Activated T-helper 2 cell treated with anti-CD3 and anti-CD28 coated beads, Interferon-gamma antibody, Interleukin-2, Interleukin-4, amounts not matched to agents 10 μg/mL and 5 μg/mL and 100 μg/mL, durations not matched to agents 14 hours and 24 hours and 36 hours (primary cell): ENCODE data around the gene ENAH. TPM values are rescaled to one million over a fixed set of nuclear protein-coding genes. Genes with fewer than 3 reads are reported as not detected.

ENCODE experiments used
- DNase-seq: peaks from one replicate; pipeline ENCODE4 v3.0.0; 2021; ENCODE audit warnings: low spot score
- H3K27ac Mint-ChIP-seq: one replicate; pipeline ENCODE4 v1.8.0; 2021; ENCODE audit warnings: mixed read lengths
- H3K27me3 Mint-ChIP-seq: one replicate; pipeline ENCODE4 v1.8.0; 2021; ENCODE audit warnings: low read depth, mixed read lengths
- H3K36me3 Mint-ChIP-seq: one replicate; pipeline ENCODE4 v1.8.0; 2021; ENCODE audit warnings: low read depth, mixed read lengths
- H3K4me1 Mint-ChIP-seq: one replicate; pipeline ENCODE4 v1.8.0; 2021; ENCODE audit warnings: low read depth, mixed read lengths
- H3K4me3 Mint-ChIP-seq: one replicate; pipeline ENCODE4 v1.8.0; 2021; ENCODE audit warnings: low read depth, mild to moderate bottlenecking, moderate library complexity, mixed read lengths
- H3K9me3 Mint-ChIP-seq: one replicate; pipeline ENCODE4 v1.8.0; 2021; ENCODE audit warnings: mixed read lengths
- intact Hi-C: fragments of 100-400 bp; cut with micrococcal nuclease; formaldehyde crosslinking; loops from one replicate; pipeline ENCODE4 v1.15.1; 2023
- total RNA-seq: library from RNA; stranded (reverse); gene quantifications from 2 replicates; pipeline ENCODE4 v1.2.3, GENCODE V29; 2022

Gene ENAH
- total RNA-seq, 1 donor from 2014 or later = 0.14 TPM

DNA sequence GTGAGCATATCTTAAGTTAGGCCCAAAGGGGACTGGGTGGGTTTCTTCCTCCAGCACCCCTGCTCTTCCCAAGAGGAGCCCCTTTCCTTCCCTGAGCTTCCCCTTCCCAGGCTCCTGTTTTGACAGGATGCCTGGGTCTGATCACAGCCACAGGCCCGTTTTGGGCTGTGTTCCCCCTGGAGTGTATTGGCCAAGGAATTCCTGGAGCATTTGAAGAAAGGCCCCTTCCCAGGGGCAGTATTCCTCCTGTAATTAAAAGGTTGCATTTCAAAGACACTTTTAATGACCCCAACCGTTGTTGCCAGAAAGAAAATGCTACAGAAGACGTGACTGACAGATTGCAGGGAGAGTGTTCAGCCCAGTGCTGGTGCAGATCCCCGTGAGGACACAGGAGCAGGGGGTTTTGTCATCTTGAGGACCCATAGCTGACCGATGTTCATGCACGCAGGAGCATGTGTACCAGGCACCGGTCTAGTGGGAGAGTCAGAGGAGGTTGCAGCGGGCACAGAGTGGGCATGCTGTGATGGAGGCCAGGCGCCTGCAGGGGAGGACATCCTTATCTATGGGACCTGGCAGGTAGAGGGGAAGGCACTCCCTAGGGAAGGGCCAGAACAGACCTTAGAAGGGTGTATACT is 205.8 kb downstream of the ENAH start:
- intact Hi-C loops = no loop called here
- H3K36me3 Mint-ChIP-seq = peaks cover 4% of the 10 kb centered on the region
- H3K27ac Mint-ChIP-seq = no peak overlapping the region
- no peaks in the 10 kb centered on the region for H3K9me3 Mint-ChIP-seq
- H3K4me1 Mint-ChIP-seq = peaks cover 52% of the 10 kb centered on the region
- no peak for DNase-seq
- no peak overlapping the region for H3K4me3 Mint-ChIP-seq
- H3K27me3 Mint-ChIP-seq = no peaks in the 10 kb centered on the region

DNA sequence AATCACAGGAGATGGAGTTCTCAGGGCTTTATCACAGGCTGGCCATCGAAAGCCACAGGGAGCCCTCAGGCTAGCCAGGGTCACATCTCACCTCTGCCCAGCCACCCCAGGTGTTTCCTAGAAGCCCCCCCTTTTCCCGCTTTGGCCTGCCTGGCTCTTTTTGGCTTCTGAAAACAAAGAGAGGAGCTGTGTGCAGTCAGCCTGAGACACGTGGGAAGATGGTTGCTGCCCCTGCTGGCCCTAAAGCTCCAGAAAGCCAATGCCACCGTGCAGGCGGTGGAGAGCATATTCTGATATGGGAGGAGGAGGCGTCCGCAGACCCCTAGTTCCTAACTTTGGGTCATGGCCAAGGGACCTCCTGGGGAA is 206.3 kb downstream of the ENAH start:
- Mint-ChIP-seq H3K27ac (peak overlapping the region; percentile 92), H3K36me3 (peaks cover 4% of the 10 kb centered on the region), H3K27me3 (no peaks in the 10 kb centered on the region), H3K9me3 (no peaks in the 10 kb centered on the region), H3K4me1 (peaks cover 57% of the 10 kb centered on the region), H3K4me3 (no peak overlapping the region)
- intact Hi-C loops = no loop called here
- DNase-seq = no peak

DNA sequence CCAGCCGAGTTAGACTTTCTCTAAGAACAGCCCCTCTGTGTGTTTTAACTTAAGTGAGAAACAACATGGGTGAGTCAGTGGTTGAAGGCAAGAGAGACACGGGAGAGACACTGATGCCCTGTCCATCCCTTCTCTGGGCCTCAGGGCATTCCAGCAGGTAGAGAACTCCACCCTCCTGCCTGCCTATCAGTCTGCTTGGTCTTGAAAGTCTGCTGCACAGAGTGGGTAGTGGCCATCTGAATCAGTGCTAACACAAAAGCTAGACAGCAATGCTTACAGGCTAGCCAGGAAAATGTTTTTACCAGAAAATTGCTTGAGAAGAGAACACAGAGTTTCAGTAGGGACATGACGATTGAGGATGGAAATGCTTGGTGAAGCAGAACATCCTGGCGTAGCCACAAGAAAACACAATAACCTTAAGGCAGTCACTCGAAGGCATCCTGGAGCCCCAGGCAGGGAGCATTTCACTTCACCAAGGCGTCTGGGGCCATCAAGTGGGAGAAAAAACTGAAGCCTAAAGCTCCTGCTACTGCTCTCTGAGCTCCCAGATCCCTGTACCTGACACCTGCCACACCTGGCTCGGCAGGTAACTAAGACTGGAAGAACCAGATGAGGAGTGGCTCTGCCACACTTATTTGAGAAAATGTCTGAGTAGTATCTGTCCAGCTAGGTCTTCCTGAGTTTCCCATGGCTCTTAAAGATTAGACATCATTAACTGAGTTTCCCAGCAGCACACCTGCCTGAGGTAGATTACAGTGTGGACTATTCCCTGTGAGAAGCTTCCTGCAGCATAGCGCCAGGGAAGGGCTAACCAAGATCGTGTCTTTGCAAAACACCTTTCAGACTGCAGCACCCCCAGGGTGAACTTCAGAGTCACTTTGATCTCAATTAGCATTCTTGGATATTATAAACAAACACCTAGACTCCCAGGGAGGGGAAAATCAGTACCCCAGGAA is 207.0 kb downstream of the ENAH start:
- H3K27me3 Mint-ChIP-seq = no peaks in the 10 kb centered on the region
- intact Hi-C loops = loop anchor here (1.0 kb wide), 3 partner anchors 8 to 21 kb away; partner anchors contain the start of gene LBR
- H3K27ac Mint-ChIP-seq = peak overlapping the region; percentile 92
- H3K4me3 Mint-ChIP-seq = peak overlapping the region; percentile 57
- peaks cover 4% of the 10 kb centered on the region for H3K36me3 Mint-ChIP-seq
- H3K4me1 Mint-ChIP-seq = peaks cover 59% of the 10 kb centered on the region
- no peak for DNase-seq
- no peaks in the 10 kb centered on the region for H3K9me3 Mint-ChIP-seq

DNA sequence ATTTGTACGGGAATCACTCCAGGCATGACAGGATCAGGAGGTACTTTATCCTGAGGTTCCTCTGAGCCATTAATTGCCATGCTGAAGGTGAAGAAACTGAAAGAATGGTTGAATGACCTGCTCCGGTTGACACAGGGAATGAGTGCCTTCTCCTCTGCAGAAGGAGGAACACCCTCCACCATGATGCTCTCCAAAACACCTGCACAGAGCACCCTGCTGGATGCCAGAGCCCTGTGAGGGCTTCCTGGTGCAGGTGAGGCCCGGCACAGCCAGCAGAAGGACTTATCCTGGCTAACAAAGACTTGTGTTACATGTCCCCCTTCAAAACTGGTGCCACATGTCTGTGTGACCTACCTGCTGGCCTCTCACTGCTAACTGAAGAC is 210.8 kb downstream of the ENAH start:
- no peak for DNase-seq
- Mint-ChIP-seq H3K4me1 (peaks cover 56% of the 10 kb centered on the region), H3K27ac (peak overlapping the region; percentile 80), H3K27me3 (no peaks in the 10 kb centered on the region), H3K9me3 (no peaks in the 10 kb centered on the region), H3K4me3 (peak overlapping the region; percentile 41), H3K36me3 (peaks cover 4% of the 10 kb centered on the region)
- intact Hi-C loops = no loop called here

DNA sequence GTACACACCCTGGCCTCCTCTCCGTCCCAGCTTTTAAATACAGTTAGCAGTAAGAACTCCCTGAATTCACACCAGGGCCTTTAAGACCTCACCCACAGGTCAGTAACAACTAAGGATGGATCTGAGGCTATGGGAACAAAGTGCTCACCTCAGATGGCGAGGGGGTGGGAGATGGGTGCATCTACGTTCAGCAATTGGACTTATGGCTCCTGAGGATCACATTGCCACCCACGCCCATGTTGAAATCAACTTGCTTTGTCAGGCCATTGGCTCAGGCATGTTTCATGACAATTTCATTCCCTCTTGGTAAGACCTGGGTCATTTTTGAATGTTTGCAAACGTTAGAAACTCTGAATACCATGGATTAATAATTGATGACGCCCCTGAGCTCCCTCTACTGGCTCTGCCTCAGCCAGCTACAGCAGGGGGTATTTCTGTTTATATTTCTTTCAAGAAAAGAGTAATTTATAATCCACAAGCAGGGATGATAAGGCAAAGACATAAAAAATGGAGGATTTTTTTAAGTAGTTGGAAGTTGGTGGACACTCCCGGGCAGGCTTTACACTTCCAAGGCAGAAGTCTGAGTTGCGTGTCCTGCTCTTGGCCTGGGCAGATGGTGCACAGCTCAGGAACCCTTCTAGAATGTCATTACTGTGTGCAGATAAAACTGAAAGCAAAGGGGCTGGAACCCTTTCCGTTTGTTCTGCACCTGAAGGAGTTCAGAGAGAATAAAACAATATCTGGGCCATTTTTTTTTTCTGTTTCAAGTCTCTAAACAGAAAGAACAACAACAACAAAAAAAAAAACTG is 211.4 kb downstream of the ENAH start:
- peaks cover 54% of the 10 kb centered on the region for H3K4me1 Mint-ChIP-seq
- intact Hi-C loops = no loop called here
- H3K4me3 Mint-ChIP-seq = no peak overlapping the region

DNA sequence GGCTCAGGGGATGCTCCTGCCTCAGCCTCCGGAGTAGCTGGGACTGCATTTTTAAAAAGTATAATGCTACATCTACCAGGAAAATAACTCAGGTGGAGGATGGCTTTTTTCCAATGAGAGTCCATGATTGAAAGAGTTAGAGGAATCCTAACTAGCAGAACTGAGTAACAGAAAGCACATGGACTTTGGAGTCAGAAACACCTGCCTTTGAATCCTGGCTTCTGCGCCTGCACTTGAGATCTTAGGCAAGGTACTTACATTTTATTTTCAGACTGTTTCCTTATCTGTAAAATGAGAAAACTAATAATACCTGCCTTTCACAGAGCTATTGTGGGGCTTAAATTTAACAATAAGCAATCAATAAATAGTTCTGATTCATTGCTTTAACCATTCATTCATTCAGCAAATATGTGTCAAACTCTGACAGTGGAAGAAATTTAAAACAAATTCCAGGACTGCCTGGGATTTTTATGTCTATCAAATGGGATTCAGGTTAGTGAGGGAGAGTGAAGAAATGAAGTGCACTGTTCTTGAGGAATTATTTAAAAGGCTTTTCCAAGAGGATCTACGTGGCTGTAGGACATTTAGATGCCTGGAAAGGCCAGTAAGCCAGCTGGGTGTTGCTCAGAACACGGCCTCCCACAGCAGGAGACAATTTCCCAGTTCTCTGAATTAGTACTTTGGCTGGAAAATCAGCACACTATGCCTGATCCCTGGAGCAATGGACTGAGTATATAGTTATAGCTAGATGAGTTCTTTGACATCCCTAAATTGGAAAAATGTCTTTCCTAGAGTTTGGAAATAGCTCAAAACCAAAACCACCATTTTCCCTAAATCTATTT is 212.3 kb downstream of the ENAH start:
- peaks cover 52% of the 10 kb centered on the region for H3K4me1 Mint-ChIP-seq

More for the DNA sequence above, 211.4 kb downstream of the ENAH start:
- Mint-ChIP-seq H3K27ac (peak overlapping the region; percentile 80), H3K9me3 (no peaks in the 10 kb centered on the region), H3K27me3 (no peaks in the 10 kb centered on the region), H3K36me3 (peaks cover 4% of the 10 kb centered on the region)
- DNase-seq = peak; percentile 6

DNA sequence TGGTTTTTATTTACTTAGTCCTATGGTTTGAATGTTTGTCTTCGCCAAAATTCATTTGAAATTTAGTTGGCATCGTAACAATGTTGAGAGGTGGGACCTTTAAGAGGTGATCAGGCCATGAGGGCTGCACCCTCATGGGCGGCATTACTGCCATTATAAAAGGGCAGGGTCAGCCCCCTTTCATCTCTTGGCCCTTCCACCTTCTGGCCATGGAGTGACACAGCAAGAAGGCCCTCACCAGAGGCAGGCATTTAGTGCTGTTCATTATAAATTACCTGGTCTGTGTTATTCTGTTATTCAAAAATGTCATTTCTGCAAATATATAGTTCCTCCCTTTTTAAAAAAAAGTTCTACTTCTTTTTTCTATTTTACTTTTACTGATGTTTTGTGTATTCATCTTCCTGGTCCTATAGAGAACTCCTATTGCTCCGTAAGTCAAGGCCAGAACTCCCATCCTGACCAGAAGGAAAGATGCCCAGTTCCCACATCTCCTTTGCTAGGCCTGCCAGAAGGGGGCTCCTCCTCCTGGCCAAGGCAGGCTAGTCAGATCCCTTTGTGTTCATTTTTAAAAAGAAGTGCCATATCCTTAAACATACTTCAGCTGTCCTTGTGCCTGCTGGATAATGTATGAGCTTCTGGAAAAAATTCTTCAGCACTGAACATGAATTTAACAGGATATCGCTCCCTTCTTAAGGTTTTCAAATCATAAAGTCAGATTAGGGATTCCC is 215.0 kb downstream of the ENAH start:
- no peaks in the 10 kb centered on the region for H3K27me3 Mint-ChIP-seq
- DNase-seq = no peak
- intact Hi-C loops = no loop called here
- no peak overlapping the region for H3K4me3 Mint-ChIP-seq
- peaks cover 34% of the 10 kb centered on the region for H3K4me1 Mint-ChIP-seq
- H3K9me3 Mint-ChIP-seq = no peaks in the 10 kb centered on the region
- no peaks in the 10 kb centered on the region for H3K36me3 Mint-ChIP-seq
- H3K27ac Mint-ChIP-seq = no peak overlapping the region

More for the DNA sequence above, 212.3 kb downstream of the ENAH start:
- no peaks in the 10 kb centered on the region for H3K27me3 Mint-ChIP-seq
- H3K36me3 Mint-ChIP-seq = peaks cover 4% of the 10 kb centered on the region
- intact Hi-C loops = no loop called here
- no peaks in the 10 kb centered on the region for H3K9me3 Mint-ChIP-seq
- H3K27ac Mint-ChIP-seq = no peak overlapping the region
- H3K4me3 Mint-ChIP-seq = no peak overlapping the region
- no peak for DNase-seq

Other genes with a start within 250 kb of the ENAH start
- 187 and 191 TPM in 2 replicates for gene LBR, start 225.1 kb downstream of the ENAH start, total RNA-seq
- gene SRP9, start 124.7 kb upstream of the ENAH start, total RNA-seq = 255 and 270 TPM in 2 replicates
- gene EPHX1, start 157.0 kb upstream of the ENAH start, total RNA-seq = 2.2 and 2.9 TPM in 2 replicates
- gene TMEM63A, start 229.3 kb upstream of the ENAH start, total RNA-seq = 32.5 and 33.5 TPM in 2 replicates
- gene LEFTY1, start 236.0 kb upstream of the ENAH start, total RNA-seq = not detected in 2 replicates